ENCODE results near the gene ADAM19. TPM values are rescaled to one million over a fixed set of nuclear protein-coding genes. Genes with fewer than 3 reads are reported as not detected.

The ADAM19 gene
- total and polyA plus RNA-seq, 2 of the 4 experiments (the other 2 are of a cell fraction), result 35.5 to 49.2 TPM

- no peak overlapping the region for H2BK120ac ChIP-seq (ENCODE audit: low read depth, low read length)
- H2AK9ac ChIP-seq (replicated peaks; ENCODE audit: low read depth, low read length, poor library complexity), result no peak overlapping the region
- H2BK20ac ChIP-seq (ENCODE audit: low read depth, low read length), result no peak overlapping the region
- WGBS, 2 experiments (ENCODE audit: extremely low coverage in 2 of 2, insufficient read length in 1 of 2), result 100% methylated on average over 2 of the region's 11 CpGs; no CpG with 5 or more reads in 1 of the 2 experiments
- H2BK5ac ChIP-seq (ENCODE audit: low read depth, low read length, poor library complexity, severe bottlenecking), result no peak overlapping the region
- peaks cover 6% of the 10 kb centered on the region for H3K4me1 ChIP-seq (ENCODE audit: control insufficient read depth, insufficient read depth, low read length)
- no peak overlapping the region for H3K56ac ChIP-seq (ENCODE audit: extremely low read depth, insufficient read depth, low read length)
- intact Hi-C loops (cut with micrococcal nuclease), result no loop called here
- no peak overlapping the region; the same call in 1 of the 2 replicates for H3K18ac ChIP-seq (ENCODE audit: low read depth, low read length)
- no peaks in the 10 kb centered on the region for H3K79me1 ChIP-seq (ENCODE audit: low read depth in 1 of 2, low read length in 2 of 2)
- DNase-seq (no peak), ATAC-seq (ENCODE audit: low read depth) (no peak)
- no peak overlapping the region for H2BK15ac ChIP-seq (ENCODE audit: low read depth, low read length)
- ChIA-PET CTCF (interaction anchor here (1.0 kb wide), 1 partner anchor 31 kb away, joined by 6 read pairs; no protein-coding TSS in a partner anchor), POLR2A (ENCODE audit: unreplicated experiment) (no interaction called here)
- no peak overlapping the region for H4K8ac ChIP-seq (ENCODE audit: low read depth in 2 of 2, low read length in 2 of 2)
- H3K4me3 ChIP-seq (ENCODE audit: insufficient read depth, low read depth, low read length), result no peak overlapping the region
- no peaks in the 10 kb centered on the region for H3K27me3 ChIP-seq (ENCODE audit: control insufficient read depth, insufficient read depth, low read length)
- no peak overlapping the region for H4K91ac ChIP-seq (ENCODE audit: insufficient read depth, low read depth, low read length)
- H4K5ac ChIP-seq (ENCODE audit: low read depth, low read length), result no peak overlapping the region
- H3K9ac ChIP-seq (ENCODE audit: low read depth, low read length), result no peak overlapping the region
- no peaks in the 10 kb centered on the region for H3K9me3 ChIP-seq (ENCODE audit: control insufficient read depth, insufficient read depth, low read length)
- H3K4me2 ChIP-seq (ENCODE audit: low read depth, low read length), result no peak overlapping the region
- no peak overlapping the region for H3K14ac ChIP-seq (replicated peaks; ENCODE audit: low read depth, low read length)
- peak overlapping the region; percentile 4; the same call in 1 of the 2 replicates for H2AK5ac ChIP-seq (ENCODE audit: low read depth, low read length)
- H3K23ac ChIP-seq (ENCODE audit: low read depth, low read length), result no peak overlapping the region
- H3K9me1 ChIP-seq (ENCODE audit: insufficient read depth, low read length), result peaks cover 6% of the 10 kb centered on the region
- in situ Hi-C loops (cut with MboI; ENCODE audit: low sequenced_read_pairs), result no loop called here
- H2AFZ ChIP-seq (replicated peaks; ENCODE audit: low read length, poor library complexity), result no peak overlapping the region
- dilution Hi-C loops (cut with HindIII; ENCODE audit: low sequenced_read_pairs, unreplicated experiment), result no loop called here
- H3K36me3 ChIP-seq (ENCODE audit: control insufficient read depth, insufficient read depth, low read length), result no peaks in the 10 kb centered on the region
- no peak overlapping the region for H3K4ac ChIP-seq (ENCODE audit: low read depth, low read length)
- no TSS peak for BruUV-seq (replicated peaks)
- no peak overlapping the region for H3K27ac ChIP-seq (ENCODE audit: insufficient read depth, low read length)
- no peaks in the 10 kb centered on the region for H4K20me1 ChIP-seq (ENCODE audit: insufficient read depth, low read length)
- no peak for TF ChIP-seq RAD21 (IDR thresholded peaks at IDR 0.05; ENCODE audit: low read length)
- TF ChIP-seq, protein P1, sequence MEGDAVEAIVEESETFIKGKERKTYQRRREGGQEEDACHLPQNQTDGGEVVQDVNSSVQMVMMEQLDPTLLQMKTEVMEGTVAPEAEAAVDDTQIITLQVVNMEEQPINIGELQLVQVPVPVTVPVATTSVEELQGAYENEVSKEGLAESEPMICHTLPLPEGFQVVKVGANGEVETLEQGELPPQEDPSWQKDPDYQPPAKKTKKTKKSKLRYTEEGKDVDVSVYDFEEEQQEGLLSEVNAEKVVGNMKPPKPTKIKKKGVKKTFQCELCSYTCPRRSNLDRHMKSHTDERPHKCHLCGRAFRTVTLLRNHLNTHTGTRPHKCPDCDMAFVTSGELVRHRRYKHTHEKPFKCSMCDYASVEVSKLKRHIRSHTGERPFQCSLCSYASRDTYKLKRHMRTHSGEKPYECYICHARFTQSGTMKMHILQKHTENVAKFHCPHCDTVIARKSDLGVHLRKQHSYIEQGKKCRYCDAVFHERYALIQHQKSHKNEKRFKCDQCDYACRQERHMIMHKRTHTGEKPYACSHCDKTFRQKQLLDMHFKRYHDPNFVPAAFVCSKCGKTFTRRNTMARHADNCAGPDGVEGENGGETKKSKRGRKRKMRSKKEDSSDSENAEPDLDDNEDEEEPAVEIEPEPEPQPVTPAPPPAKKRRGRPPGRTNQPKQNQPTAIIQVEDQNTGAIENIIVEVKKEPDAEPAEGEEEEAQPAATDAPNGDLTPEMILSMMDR (conservative IDR thresholded peaks at IDR 0.05; ENCODE audit: low read depth, low read length), result no peak
- no peak for TF ChIP-seq CEBPB (IDR thresholded peaks at IDR 0.05; ENCODE audit: low read depth, low read length)
- TF ChIP-seq FOS (IDR thresholded peaks at IDR 0.05; ENCODE audit: low read depth, low read length), result no peak
- no peak for TF ChIP-seq CHD1 (IDR thresholded peaks at IDR 0.05; ENCODE audit: low read depth, low read length)
- TF ChIP-seq MAZ (IDR thresholded peaks at IDR 0.05; ENCODE audit: borderline replicate concordance, low read depth, low read length), result no peak
- TF ChIP-seq, protein P2, sequence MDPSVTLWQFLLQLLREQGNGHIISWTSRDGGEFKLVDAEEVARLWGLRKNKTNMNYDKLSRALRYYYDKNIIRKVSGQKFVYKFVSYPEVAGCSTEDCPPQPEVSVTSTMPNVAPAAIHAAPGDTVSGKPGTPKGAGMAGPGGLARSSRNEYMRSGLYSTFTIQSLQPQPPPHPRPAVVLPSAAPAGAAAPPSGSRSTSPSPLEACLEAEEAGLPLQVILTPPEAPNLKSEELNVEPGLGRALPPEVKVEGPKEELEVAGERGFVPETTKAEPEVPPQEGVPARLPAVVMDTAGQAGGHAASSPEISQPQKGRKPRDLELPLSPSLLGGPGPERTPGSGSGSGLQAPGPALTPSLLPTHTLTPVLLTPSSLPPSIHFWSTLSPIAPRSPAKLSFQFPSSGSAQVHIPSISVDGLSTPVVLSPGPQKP (IDR thresholded peaks at IDR 0.05; ENCODE audit: borderline replicate concordance, low read depth, low read length), result no peak
- TF ChIP-seq RCOR1 (IDR thresholded peaks at IDR 0.05; ENCODE audit: insufficient replicate concordance, low read length), result no peak
- TF ChIP-seq MXI1 (IDR thresholded peaks at IDR 0.05; ENCODE audit: borderline replicate concordance, low read depth, low read length), result no peak
- TF ChIP-seq, protein P3, sequence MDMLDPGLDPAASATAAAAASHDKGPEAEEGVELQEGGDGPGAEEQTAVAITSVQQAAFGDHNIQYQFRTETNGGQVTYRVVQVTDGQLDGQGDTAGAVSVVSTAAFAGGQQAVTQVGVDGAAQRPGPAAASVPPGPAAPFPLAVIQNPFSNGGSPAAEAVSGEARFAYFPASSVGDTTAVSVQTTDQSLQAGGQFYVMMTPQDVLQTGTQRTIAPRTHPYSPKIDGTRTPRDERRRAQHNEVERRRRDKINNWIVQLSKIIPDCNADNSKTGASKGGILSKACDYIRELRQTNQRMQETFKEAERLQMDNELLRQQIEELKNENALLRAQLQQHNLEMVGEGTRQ (IDR thresholded peaks at IDR 0.05; ENCODE audit: low read depth, low read length), result no peak
- TF ChIP-seq BHLHE40 (IDR thresholded peaks at IDR 0.05; ENCODE audit: low read depth, low read length), result no peak
- TF ChIP-seq MAFK (IDR thresholded peaks at IDR 0.05; ENCODE audit: low read depth, low read length), result no peak
- TF ChIP-seq RFX5 (IDR thresholded peaks at IDR 0.05; ENCODE audit: low read depth, low read length), result no peak
- TF ChIP-seq SMC3 (IDR thresholded peaks at IDR 0.05; ENCODE audit: low read depth, low read length), result no peak
- no peak for TF ChIP-seq POLR2A (IDR thresholded peaks at IDR 0.05; ENCODE audit: low read depth, low read length)
These were observed 38.0 kb upstream of the ADAM19 start for GRCh38 chr5:157613385-157614245.
